Mesendoderm (in vitro differentiated cells): ENCODE results near the gene MRPL23.

Source experiments
- DNase-seq: peaks from one replicate; pipeline ENCODE4 v3.0.0; 2013
- H2AK5ac ChIP-seq: 2 replicates; pipeline ENCODE4 v1.6.1; 2013; ENCODE audit warnings: low read length, inconsistent platforms
- H2BK120ac ChIP-seq: 2 replicates; pipeline ENCODE4 v1.6.1; 2013; ENCODE audit warnings: low read depth, mild to moderate bottlenecking, low read length, moderate library complexity, mixed read lengths
- H2BK15ac ChIP-seq: replicated peaks from 2 replicates; pipeline ENCODE4 v1.6.1; 2013; ENCODE audit warnings: low read depth, mild to moderate bottlenecking, moderate library complexity
- H2BK5ac ChIP-seq: 2 replicates; pipeline ENCODE4 v1.6.1; 2013; ENCODE audit warnings: low read length, inconsistent platforms
- H3K18ac ChIP-seq: 2 replicates; pipeline ENCODE4 v1.6.1; 2013; ENCODE audit warnings: mild to moderate bottlenecking, low read length, mixed read lengths
- H3K23ac ChIP-seq: one replicate; pipeline ENCODE4 v1.6.1; 2013; ENCODE audit warnings: low read length
- H3K27ac ChIP-seq: 2 replicates; pipeline ENCODE4 v1.5.1; 2013; ENCODE audit warnings: low read depth, mild to moderate bottlenecking, inconsistent platforms, low read length, moderate library complexity
- H3K27me3 ChIP-seq: 2 replicates; pipeline ENCODE4 v1.6.1; 2013; ENCODE audit warnings: low read length, control low read depth, mild to moderate bottlenecking, inconsistent platforms; ENCODE audit not compliant: insufficient read depth, poor library complexity
- H3K36me3 ChIP-seq: 2 replicates; pipeline ENCODE4 v1.6.1; 2013; ENCODE audit warnings: low read length, inconsistent platforms; ENCODE audit not compliant: control insufficient read depth, insufficient read depth
- H3K4ac ChIP-seq: one replicate; pipeline ENCODE4 v1.6.1; 2013; ENCODE audit warnings: low read depth, mild to moderate bottlenecking, low read length, moderate library complexity
- H3K4me1 ChIP-seq: 2 replicates; pipeline ENCODE4 v1.6.1; 2013; ENCODE audit warnings: low read depth, low read length, inconsistent platforms; ENCODE audit not compliant: control insufficient read depth
- H3K4me2 ChIP-seq: 2 replicates; pipeline ENCODE4 v1.6.1; 2013; ENCODE audit warnings: low read length
- H3K4me3 ChIP-seq: 2 replicates; pipeline ENCODE4 v1.5.1; 2013; ENCODE audit warnings: mild to moderate bottlenecking, low read length
- H3K56ac ChIP-seq: one replicate; pipeline ENCODE4 v1.6.1; 2013; ENCODE audit warnings: low read length
- H3K79me1 ChIP-seq: 2 replicates; pipeline ENCODE4 v1.6.1; 2013; ENCODE audit warnings: low read length, inconsistent platforms
- H3K79me2 ChIP-seq: 2 replicates; pipeline ENCODE4 v1.6.1; 2013; ENCODE audit warnings: mild to moderate bottlenecking, low read length; ENCODE audit not compliant: control insufficient read depth, insufficient read depth
- H3K9ac ChIP-seq: 2 replicates; pipeline ENCODE4 v1.6.1; 2013; ENCODE audit warnings: low read length, inconsistent platforms
- H4K5ac ChIP-seq: one replicate; pipeline ENCODE4 v1.6.1; 2013; ENCODE audit warnings: low read length
- H4K8ac ChIP-seq: one replicate; pipeline ENCODE4 v1.6.1; 2013; ENCODE audit warnings: low read depth, mild to moderate bottlenecking, control low read depth, low read length, moderate library complexity
- WGBS: extraction: QIAGEN DNeasy Blood & Tissue Kit; methylation state at CpG from one replicate; pipeline ENCODE4 v1.1.7; 2013; ENCODE audit warnings: low lambda C conversion rate, missing lambda C conversion rate; ENCODE audit not compliant: insufficient coverage; ENCODE audit errors: extremely low coverage; 5-methylcytosine and 5-hydroxymethylcytosine counted together

Gene MRPL23

DNA sequence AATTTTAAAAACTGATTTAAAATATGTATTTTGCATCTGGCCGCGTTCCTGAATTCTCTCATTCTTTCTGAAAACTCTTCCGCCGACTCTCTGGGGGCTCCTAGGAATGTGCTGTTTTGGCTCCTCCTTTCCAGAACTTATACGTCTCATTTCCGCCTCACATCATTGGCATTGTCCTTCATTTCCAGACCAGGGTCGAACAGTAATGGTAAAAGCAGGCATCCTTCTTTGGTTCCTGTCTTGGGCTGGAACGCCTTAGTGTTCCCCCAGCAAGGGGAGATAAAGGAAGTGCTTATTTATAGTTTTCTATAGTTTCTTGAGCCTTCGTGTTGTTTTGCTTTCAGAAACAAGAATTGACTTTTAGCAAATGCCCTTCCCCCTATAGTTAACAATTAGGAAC, 38.5 kb upstream of the MRPL23 start:
- H3K18ac ChIP-seq = peak overlapping the region; percentile 14
- H3K36me3 ChIP-seq = no peaks in the 10 kb centered on the region
- no peak overlapping the region for H2BK120ac ChIP-seq
- no CpG with 5 or more reads among the region's 9 CpGs for WGBS
- no peak overlapping the region for H3K23ac ChIP-seq
- H3K79me2 ChIP-seq = no peaks in the 10 kb centered on the region
- no peak overlapping the region for H2BK15ac ChIP-seq
- H3K4me3 ChIP-seq = no peak overlapping the region
- no peaks in the 10 kb centered on the region for H3K4me1 ChIP-seq
- no peak for DNase-seq
- no peak overlapping the region for H3K27ac ChIP-seq
- no peak overlapping the region for H3K56ac ChIP-seq
- H3K79me1 ChIP-seq = no peaks in the 10 kb centered on the region
- H2AK5ac ChIP-seq = no peak overlapping the region
- H3K27me3 ChIP-seq = no peaks in the 10 kb centered on the region
- no peak overlapping the region for H4K8ac ChIP-seq
- H2BK5ac ChIP-seq = no peak overlapping the region
- H4K5ac ChIP-seq = no peak overlapping the region
- H3K4ac ChIP-seq = no peak overlapping the region
- H3K4me2 ChIP-seq = no peak overlapping the region
- no peak overlapping the region for H3K9ac ChIP-seq

- Histone ChIP-seq H3K56ac (no peak overlapping the region), H3K23ac (no peak overlapping the region), H3K4me2 (no peak overlapping the region), H3K9ac (no peak overlapping the region), H3K4me3 (no peak overlapping the region), H2BK120ac (no peak overlapping the region), H2BK15ac (no peak overlapping the region), H3K18ac (no peak overlapping the region), H2AK5ac (no peak overlapping the region), H3K27me3 (no peaks in the 10 kb centered on the region), H3K79me1 (no peaks in the 10 kb centered on the region), H4K5ac (no peak overlapping the region), H4K8ac (no peak overlapping the region), H2BK5ac (no peak overlapping the region), H3K79me2 (no peaks in the 10 kb centered on the region), H3K4me1 (no peaks in the 10 kb centered on the region), H3K27ac (no peak overlapping the region), H3K36me3 (no peaks in the 10 kb centered on the region), H3K4ac (no peak overlapping the region)
- DNase-seq = no peak
- WGBS = no CpG with 5 or more reads among the region's 7 CpGs
These were observed 37.6 kb upstream of the MRPL23 start for GRCh38 chr11:1909524-1909923.

DNA sequence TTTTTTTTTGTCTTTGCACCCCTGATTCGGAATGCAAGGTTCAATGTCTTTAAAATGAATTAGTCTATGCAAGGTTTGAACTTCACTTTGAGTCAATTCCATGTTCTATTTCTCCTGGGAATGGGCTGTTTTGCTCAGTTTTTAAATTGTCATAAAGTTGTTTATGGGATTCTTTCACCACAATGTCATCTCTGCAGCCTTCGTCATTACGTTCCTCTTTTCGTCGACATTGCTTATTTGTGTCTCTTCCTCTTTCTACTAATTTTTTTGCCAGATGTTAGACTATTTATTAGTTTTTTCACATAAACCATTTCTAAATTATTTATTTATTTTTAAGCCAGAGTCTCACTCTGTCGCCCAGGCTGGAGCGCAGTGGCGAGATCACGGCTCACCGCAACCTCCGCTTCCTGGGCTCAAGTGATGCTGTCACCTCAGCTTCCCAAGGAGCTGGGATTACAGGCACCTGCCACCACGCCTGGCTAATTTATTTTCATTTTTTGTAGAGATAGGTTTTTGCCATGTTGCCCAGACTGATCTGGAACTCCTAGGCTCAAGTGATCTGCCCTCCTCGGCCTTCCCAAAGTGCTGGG, 34.7 kb upstream of the MRPL23 start:
- Histone ChIP-seq H3K9ac (no peak overlapping the region), H3K36me3 (no peaks in the 10 kb centered on the region), H3K4ac (no peak overlapping the region), H3K23ac (no peak overlapping the region), H4K8ac (no peak overlapping the region), H3K27ac (no peak overlapping the region), H4K5ac (no peak overlapping the region), H3K27me3 (no peaks in the 10 kb centered on the region), H3K4me1 (no peaks in the 10 kb centered on the region), H3K56ac (no peak overlapping the region), H3K18ac (no peak overlapping the region), H2BK5ac (no peak overlapping the region), H2AK5ac (no peak overlapping the region), H3K4me3 (no peak overlapping the region), H3K4me2 (no peak overlapping the region), H2BK120ac (no peak overlapping the region), H2BK15ac (no peak overlapping the region), H3K79me1 (no peaks in the 10 kb centered on the region), H3K79me2 (no peaks in the 10 kb centered on the region)
- no CpG with 5 or more reads among the region's 13 CpGs for WGBS
- DNase-seq = no peak

GRCh38 chr11:1913271-1914060, 33.7 kb upstream of the MRPL23 start:
- WGBS = no CpG with 5 or more reads among the region's 31 CpGs
- H3K56ac ChIP-seq = no peak overlapping the region
- H3K9ac ChIP-seq = no peak overlapping the region
- no peak overlapping the region for H2AK5ac ChIP-seq
- no peak overlapping the region for H4K8ac ChIP-seq
- no peak overlapping the region for H3K4me3 ChIP-seq
- no peak overlapping the region for H4K5ac ChIP-seq
- H3K4me2 ChIP-seq = no peak overlapping the region
- H3K4me1 ChIP-seq = no peaks in the 10 kb centered on the region
- no peak overlapping the region for H3K4ac ChIP-seq
- H3K18ac ChIP-seq = no peak overlapping the region
- no peaks in the 10 kb centered on the region for H3K79me1 ChIP-seq
- H3K23ac ChIP-seq = no peak overlapping the region
- no peak overlapping the region for H2BK15ac ChIP-seq
- no peaks in the 10 kb centered on the region for H3K27me3 ChIP-seq
- H3K27ac ChIP-seq = no peak overlapping the region
- H3K79me2 ChIP-seq = no peaks in the 10 kb centered on the region
- H2BK120ac ChIP-seq = no peak overlapping the region
- DNase-seq = no peak
- no peak overlapping the region for H2BK5ac ChIP-seq
- no peaks in the 10 kb centered on the region for H3K36me3 ChIP-seq

GRCh38 chr11:1915795-1916131, 31.4 kb upstream of the MRPL23 start:
- no peaks in the 10 kb centered on the region for H3K79me2 ChIP-seq
- no peak overlapping the region for H3K23ac ChIP-seq
- no peak overlapping the region for H3K4me2 ChIP-seq
- H3K27ac ChIP-seq = no peak overlapping the region
- no peaks in the 10 kb centered on the region for H3K27me3 ChIP-seq
- H4K8ac ChIP-seq = no peak overlapping the region
- H3K18ac ChIP-seq = no peak overlapping the region
- no peaks in the 10 kb centered on the region for H3K4me1 ChIP-seq
- H2BK15ac ChIP-seq = no peak overlapping the region
- H3K9ac ChIP-seq = no peak overlapping the region
- H3K56ac ChIP-seq = no peak overlapping the region
- H3K79me1 ChIP-seq = no peaks in the 10 kb centered on the region
- no peak overlapping the region for H2AK5ac ChIP-seq
- no peak overlapping the region for H2BK120ac ChIP-seq
- H3K4me3 ChIP-seq = no peak overlapping the region
- 100% methylated on average over 1 of the region's 2 CpGs for WGBS
- H2BK5ac ChIP-seq = no peak overlapping the region
- H4K5ac ChIP-seq = no peak overlapping the region
- DNase-seq = no peak
- no peaks in the 10 kb centered on the region for H3K36me3 ChIP-seq
- H3K4ac ChIP-seq = no peak overlapping the region
